Measurements from ENCODE around the gene CSGALNACT2.

Gene CSGALNACT2

GRCh38 chr10:43116596-43116995 is 21.6 kb upstream of the CSGALNACT2 start:
- no peak for TF ChIP-seq ZNF274 (IDR thresholded peaks at IDR 0.05; ENCODE audit: low read depth, low read length)
- H3K4me3 ChIP-seq (ENCODE audit: low read length), result no peak overlapping the region

GRCh38 chr10:43117031-43117776 is 21.0 kb upstream of the CSGALNACT2 start:
- no peak for TF ChIP-seq ZNF274 (IDR thresholded peaks at IDR 0.05; ENCODE audit: low read depth, low read length)
- H3K4me3 ChIP-seq (ENCODE audit: low read length), result no peak overlapping the region

GRCh38 chr10:43117777-43118583 is 20.3 kb upstream of the CSGALNACT2 start:
- no peak for TF ChIP-seq ZNF274 (IDR thresholded peaks at IDR 0.05; ENCODE audit: low read depth, low read length)
- no peak overlapping the region for H3K4me3 ChIP-seq (ENCODE audit: low read length)

GRCh38 chr10:43118631-43119415 is 19.4 kb upstream of the CSGALNACT2 start:
- TF ChIP-seq ZNF274 (IDR thresholded peaks at IDR 0.05; ENCODE audit: low read depth, low read length), result no peak
- no peak overlapping the region for H3K4me3 ChIP-seq (ENCODE audit: low read length)

- no peak for TF ChIP-seq ZNF274 (IDR thresholded peaks at IDR 0.05; ENCODE audit: low read depth, low read length)
- no peak overlapping the region for H3K4me3 ChIP-seq (ENCODE audit: low read length)
These were observed 18.7 kb upstream of the CSGALNACT2 start for GRCh38 chr10:43119416-43120115.

GRCh38 chr10:43120116-43120928 is 17.9 kb upstream of the CSGALNACT2 start:
- H3K4me3 ChIP-seq (ENCODE audit: low read length), result no peak overlapping the region

GRCh38 chr10:43120929-43121314 is 17.3 kb upstream of the CSGALNACT2 start:
- no peak overlapping the region for H3K4me3 ChIP-seq (ENCODE audit: low read length)
- TF ChIP-seq ZNF274 (IDR thresholded peaks at IDR 0.05; ENCODE audit: low read depth, low read length), result no peak

More at GRCh38 chr10:43120116-43120928, 17.9 kb upstream of the CSGALNACT2 start:
- no peak for TF ChIP-seq ZNF274 (IDR thresholded peaks at IDR 0.05; ENCODE audit: low read depth, low read length)

GRCh38 chr10:43121444-43121843 is 16.8 kb upstream of the CSGALNACT2 start:
- no peak for TF ChIP-seq ZNF274 (IDR thresholded peaks at IDR 0.05; ENCODE audit: low read depth, low read length)
- no peak overlapping the region for H3K4me3 ChIP-seq (ENCODE audit: low read length)

GRCh38 chr10:43122096-43122495 is 16.1 kb upstream of the CSGALNACT2 start:
- no peak for TF ChIP-seq ZNF274 (IDR thresholded peaks at IDR 0.05; ENCODE audit: low read depth, low read length)
- no peak overlapping the region for H3K4me3 ChIP-seq (ENCODE audit: low read length)

GRCh38 chr10:43122826-43123225 is 15.4 kb upstream of the CSGALNACT2 start:
- no peak for TF ChIP-seq ZNF274 (IDR thresholded peaks at IDR 0.05; ENCODE audit: low read depth, low read length)
- H3K4me3 ChIP-seq (ENCODE audit: low read length), result no peak overlapping the region

- no peak overlapping the region for H3K4me3 ChIP-seq (ENCODE audit: low read length)
- TF ChIP-seq ZNF274 (IDR thresholded peaks at IDR 0.05; ENCODE audit: low read depth, low read length), result no peak
These were observed 14.7 kb upstream of the CSGALNACT2 start for GRCh38 chr10:43123361-43124093.

- no peak for TF ChIP-seq ZNF274 (IDR thresholded peaks at IDR 0.05; ENCODE audit: low read depth, low read length)
- H3K4me3 ChIP-seq (ENCODE audit: low read length), result no peak overlapping the region
These were observed 14.1 kb upstream of the CSGALNACT2 start for GRCh38 chr10:43124094-43124521.

Measured in GM08714 (cell line).